WTC11 (cell line): ENCODE measurements around the gene CYP27B1. TPM values are rescaled to one million over a fixed set of nuclear protein-coding genes. Genes with fewer than 3 reads are reported as not detected.

ENCODE experiments used
- ATAC-seq: fragments of 200-7000 bp; cut with Tn5 transposase; 2 replicates; pipeline ENCODE4 v1.10.0; 2021; ENCODE audit warnings: mild to moderate bottlenecking, moderate library complexity
- CTCF ChIA-PET: fragments of 300-600 bp; sonication (Branson Sonifier 250); formaldehyde crosslinking; loops from one replicate; lab custom pipeline; 2021; ENCODE audit warnings: antibody characterized with exemption; lab: Charles Lee
- POLR2A ChIA-PET: fragments of 350-600 bp; sonication (Branson Sonifier 250); formaldehyde crosslinking; loops from one replicate; lab custom pipeline; 2021; ENCODE audit warnings: antibody characterized with exemption; lab: Charles Lee
- DNase-seq: peaks from one replicate; pipeline ENCODE4 v3.0.0; 2021; ENCODE audit warnings: low spot score
- H3K27ac Mint-ChIP-seq: 2 replicates; pipeline ENCODE4 v1.8.0; 2021; ENCODE audit warnings: mixed read lengths
- H3K27me3 Mint-ChIP-seq: 2 replicates; pipeline ENCODE4 v1.8.0; 2021; ENCODE audit warnings: low read depth, mild to moderate bottlenecking, moderate library complexity, mixed read lengths
- H3K36me3 Mint-ChIP-seq: 2 replicates; pipeline ENCODE4 v1.8.0; 2021; ENCODE audit warnings: mixed read lengths
- H3K4me1 Mint-ChIP-seq: 2 replicates; pipeline ENCODE4 v1.8.0; 2022; ENCODE audit warnings: mixed read lengths
- H3K4me3 Mint-ChIP-seq: 2 replicates; pipeline ENCODE4 v1.8.0; 2021; ENCODE audit warnings: mild to moderate bottlenecking, moderate library complexity, mixed read lengths
- H3K9me3 Mint-ChIP-seq: 2 replicates; pipeline ENCODE4 v1.8.0; 2021; ENCODE audit warnings: mixed read lengths
- AFF4 ChIP-seq: sonication (generic); formaldehyde crosslinking; IDR thresholded peaks from 2 replicates; pipeline ENCODE4 v1.8.1; 2023; ENCODE audit warnings: mild to moderate bottlenecking, missing genetic modification reagents, borderline replicate concordance
- ARID4B ChIP-seq: sonication (generic); formaldehyde crosslinking; IDR thresholded peaks from 2 replicates; pipeline ENCODE4 v1.8.0; 2023; ENCODE audit warnings: missing genetic modification reagents, mild to moderate bottlenecking, borderline replicate concordance
- FOXK1 ChIP-seq: sonication (generic); formaldehyde crosslinking; IDR thresholded peaks from 2 replicates; pipeline ENCODE4 v1.8.0; 2022; ENCODE audit warnings: mild to moderate bottlenecking, moderate library complexity, missing genetic modification reagents
- FOXP4 ChIP-seq: sonication (generic); formaldehyde crosslinking; IDR thresholded peaks from 2 replicates; pipeline ENCODE4 v1.8.0; 2022; ENCODE audit warnings: mild to moderate bottlenecking, missing genetic modification reagents
- IRF2 ChIP-seq: sonication (generic); formaldehyde crosslinking; IDR thresholded peaks from 2 replicates; pipeline ENCODE4 v1.8.0; 2022; ENCODE audit warnings: low read depth, missing genetic modification reagents, borderline replicate concordance
- JAZF1 ChIP-seq: fragments of 250-450 bp; sonication (Bioruptor Pico); IDR thresholded peaks from 2 replicates; pipeline ENCODE4 v1.9.0; 2021; ENCODE audit warnings: moderate library complexity, mild to moderate bottlenecking, inconsistent platforms
- KAT7 ChIP-seq: sonication (generic); formaldehyde crosslinking; IDR thresholded peaks from 2 replicates; pipeline ENCODE4 v1.8.1; 2023; ENCODE audit warnings: missing genetic modification reagents, mild to moderate bottlenecking, borderline replicate concordance
- NFYB ChIP-seq: sonication (generic); formaldehyde crosslinking; conservative IDR thresholded peaks from 2 replicates; pipeline ENCODE4 v1.8.0; 2022; ENCODE audit warnings: low read depth, missing genetic modification reagents
- RORB ChIP-seq: fragments of 250-450 bp; sonication (Bioruptor Pico); IDR thresholded peaks from 2 replicates; pipeline ENCODE4 v1.9.0; 2021; ENCODE audit warnings: mild to moderate bottlenecking
- SMAD4 ChIP-seq: sonication (generic); formaldehyde crosslinking; IDR thresholded peaks from 2 replicates; pipeline ENCODE4 v1.8.0; 2022; ENCODE audit warnings: mild to moderate bottlenecking, missing genetic modification reagents
- SP1 ChIP-seq: sonication (generic); formaldehyde crosslinking; conservative IDR thresholded peaks from 2 replicates; pipeline ENCODE4 v1.8.1; 2022; ENCODE audit warnings: missing genetic modification reagents
- ZBTB43 ChIP-seq: sonication (generic); formaldehyde crosslinking; IDR thresholded peaks from 2 replicates; pipeline ENCODE4 v1.8.1; 2023; ENCODE audit warnings: mild to moderate bottlenecking, missing genetic modification reagents
- ZNF121 ChIP-seq: sonication (generic); formaldehyde crosslinking; IDR thresholded peaks from 2 replicates; pipeline ENCODE4 v1.8.0; 2023; ENCODE audit warnings: missing genetic modification reagents
- ZNF138 ChIP-seq: sonication (generic); formaldehyde crosslinking; conservative IDR thresholded peaks from 2 replicates; pipeline ENCODE4 v1.8.1; 2022; ENCODE audit warnings: mild to moderate bottlenecking, moderate library complexity, missing genetic modification reagents
- ZNF219 ChIP-seq: sonication (generic); formaldehyde crosslinking; IDR thresholded peaks from 2 replicates; pipeline ENCODE4 v1.8.0; 2023; ENCODE audit warnings: missing genetic modification reagents, mild to moderate bottlenecking, borderline replicate concordance
- total RNA-seq: library from RNA; stranded (reverse); gene quantifications from 3 replicates; pipeline ENCODE4 v1.2.3, GENCODE V29; 2021

Gene CYP27B1
- total RNA-seq, 1 experiment from 2014 or later, result 2.1 TPM

- Mint-ChIP-seq H3K27ac (no peak overlapping the region), H3K36me3 (peaks cover 16% of the 10 kb centered on the region), H3K27me3 (peaks cover 14% of the 10 kb centered on the region), H3K9me3 (no peaks in the 10 kb centered on the region), H3K4me1 (no peaks in the 10 kb centered on the region), H3K4me3 (no peak overlapping the region)
- POLR2A ChIA-PET, result no interaction called here
- CTCF ChIA-PET, result interaction anchor here (0.7 to 2.4 kb wide), 2 partner anchors 18 to 41 kb away, joined by 3 to 6 read pairs; no protein-coding TSS in a partner anchor
- TF ChIP-seq SP1 (CRISPR knock-in tag), result no peak
- TF ChIP-seq FOXK1, result no peak
- no peak for TF ChIP-seq SMAD4 (CRISPR knock-in tag)
- TF ChIP-seq ZBTB43, result no peak
- TF ChIP-seq AFF4, result no peak
- no peak for TF ChIP-seq KAT7
- no peak for TF ChIP-seq ARID4B (CRISPR knock-in tag)
- no peak for TF ChIP-seq JAZF1
- TF ChIP-seq IRF2 (CRISPR knock-in tag), result no peak
- no peak for TF ChIP-seq ZNF219 (CRISPR knock-in tag)
- TF ChIP-seq NFYB (CRISPR knock-in tag), result no peak
- no peak for TF ChIP-seq ZNF121 (CRISPR knock-in tag)
- TF ChIP-seq ZNF138, result no peak
- no peak for TF ChIP-seq RORB (CRISPR knock-in tag)
- no peak for TF ChIP-seq FOXP4 (CRISPR knock-in tag)
- ATAC-seq (no peak), DNase-seq (no peak)
These were observed 48.0 kb downstream of the CYP27B1 start for GRCh38 chr12:57718641-57719528.
